B cell (primary cell): ENCODE measurements around the gene C20orf204.

Experiments
- EZH2 ChIP-seq: IDR thresholded peaks from 2 replicates; pipeline ENCODE4 v1.6.1; 2012; ENCODE audit warnings: borderline replicate concordance, low read depth, mild to moderate bottlenecking, moderate library complexity, low read length; ENCODE audit not compliant: insufficient read depth, poor library complexity, severe bottlenecking
- TF ChIP-seq, protein P1 (sequence below): fragments of 200-600 bp; IDR thresholded peaks from one replicate; pipeline ENCODE4 v1.8.0; 2022; ENCODE audit warnings: antibody characterized with exemption, mild to moderate bottlenecking

- TF ChIP-seq, protein P1, sequence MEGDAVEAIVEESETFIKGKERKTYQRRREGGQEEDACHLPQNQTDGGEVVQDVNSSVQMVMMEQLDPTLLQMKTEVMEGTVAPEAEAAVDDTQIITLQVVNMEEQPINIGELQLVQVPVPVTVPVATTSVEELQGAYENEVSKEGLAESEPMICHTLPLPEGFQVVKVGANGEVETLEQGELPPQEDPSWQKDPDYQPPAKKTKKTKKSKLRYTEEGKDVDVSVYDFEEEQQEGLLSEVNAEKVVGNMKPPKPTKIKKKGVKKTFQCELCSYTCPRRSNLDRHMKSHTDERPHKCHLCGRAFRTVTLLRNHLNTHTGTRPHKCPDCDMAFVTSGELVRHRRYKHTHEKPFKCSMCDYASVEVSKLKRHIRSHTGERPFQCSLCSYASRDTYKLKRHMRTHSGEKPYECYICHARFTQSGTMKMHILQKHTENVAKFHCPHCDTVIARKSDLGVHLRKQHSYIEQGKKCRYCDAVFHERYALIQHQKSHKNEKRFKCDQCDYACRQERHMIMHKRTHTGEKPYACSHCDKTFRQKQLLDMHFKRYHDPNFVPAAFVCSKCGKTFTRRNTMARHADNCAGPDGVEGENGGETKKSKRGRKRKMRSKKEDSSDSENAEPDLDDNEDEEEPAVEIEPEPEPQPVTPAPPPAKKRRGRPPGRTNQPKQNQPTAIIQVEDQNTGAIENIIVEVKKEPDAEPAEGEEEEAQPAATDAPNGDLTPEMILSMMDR = no peak
- no peak for TF ChIP-seq EZH2
Observed at GRCh38 chr20:64055893-64056638, 20.1 kb downstream of the C20orf204 start.
